Panc1 (cell line): Measurements from ENCODE around the gene PRDM10. TPM values are rescaled to one million over a fixed set of nuclear protein-coding genes. Genes with fewer than 3 reads are reported as not detected.

Experiments used
- ATAC-seq: fragments of 200-7000 bp; cut with Tn5 transposase; 2 replicates; pipeline ENCODE4 v1.9.1; 2020; ENCODE audit warnings: mild to moderate bottlenecking, moderate library complexity
- BruUV-seq: library from RNA; stranded (reverse); fragments of 400-500 nt; replicated peaks from 2 replicates; lab custom pipeline; 2021; lab: Mats Ljungman, UMichigan
- CTCF ChIA-PET: fragments of 300-600 bp; sonication (Branson Sonifier 250); formaldehyde crosslinking; loops from one replicate; lab custom pipeline; 2022; ENCODE audit warnings: antibody characterized with exemption; lab: Charles Lee
- POLR2A ChIA-PET: fragments of 300-600 bp; sonication (Branson Sonifier 250); formaldehyde crosslinking; loops from one replicate; lab custom pipeline; 2022; ENCODE audit warnings: antibody characterized with exemption; lab: Charles Lee
- DNase-seq: peaks from one replicate; pipeline ENCODE4 v3.0.0-alpha.2; 2010; ENCODE audit warnings: low read depth, low spot score
- H3K27ac ChIP-seq: 2 replicates; pipeline ENCODE4 v1.5.1; 2011; ENCODE audit warnings: mild to moderate bottlenecking, low read length, inconsistent platforms
- H3K27me3 ChIP-seq: fragments of 200-500 bp; sonication (Bioruptor generic); 2 replicates; pipeline ENCODE4 v1.6.0; 2014; ENCODE audit warnings: low read length, inconsistent platforms; ENCODE audit not compliant: control insufficient read depth, insufficient read depth
- H3K36me3 ChIP-seq: fragments of 200-500 bp; sonication (Bioruptor generic); 2 replicates; pipeline ENCODE4 v1.5.1; 2014; ENCODE audit warnings: inconsistent platforms, mild to moderate bottlenecking, low read length, moderate library complexity; ENCODE audit not compliant: control insufficient read depth, insufficient read depth
- H3K4me1 ChIP-seq: 2 replicates; pipeline ENCODE4 v1.5.1; 2011; ENCODE audit warnings: inconsistent platforms, mild to moderate bottlenecking, low read length, moderate library complexity; ENCODE audit not compliant: control insufficient read depth, insufficient read depth
- H3K4me3 ChIP-seq, 2 experiments: 2 replicates each; pipeline ENCODE4 v1.5.1; 2011 to 2012; ENCODE audit warnings: low read depth in 2 of 2, low read length in 2 of 2, mild to moderate bottlenecking in 2 of 2, inconsistent platforms in 1 of 2, moderate library complexity in 1 of 2
- H3K9me3 ChIP-seq: fragments of 200-500 bp; sonication (Bioruptor generic); 2 replicates; pipeline ENCODE4 v1.5.1; 2014; ENCODE audit warnings: low read depth, mild to moderate bottlenecking, inconsistent platforms, low read length, moderate library complexity; ENCODE audit not compliant: control insufficient read depth, insufficient read depth
- CTCF ChIP-seq: fragments of 450-650 bp; IDR thresholded peaks from 2 replicates; pipeline ENCODE4 v1.5.1; 2017; ENCODE audit warnings: mild to moderate bottlenecking
- POLR2AphosphoS5 ChIP-seq: IDR thresholded peaks from 2 replicates; pipeline ENCODE4 v1.6.1; 2012; ENCODE audit warnings: mild to moderate bottlenecking, low read depth, low read length, moderate library complexity
- REST ChIP-seq, 2 experiments: IDR thresholded peaks; 2 replicates each; pipeline ENCODE4 v1.6.1; 2011 to 2012; ENCODE audit warnings: low read depth in 2 of 2, control low read depth in 1 of 2, low read length in 1 of 2, mild to moderate bottlenecking in 1 of 2, moderate library complexity in 1 of 2; ENCODE audit not compliant: insufficient read depth in 1 of 2
- SIN3A ChIP-seq: IDR thresholded peaks from 2 replicates; pipeline ENCODE4 v1.6.1; 2012; ENCODE audit warnings: low read depth, mild to moderate bottlenecking, low read length, moderate library complexity, borderline replicate concordance; ENCODE audit not compliant: insufficient read depth
- TCF7L2 ChIP-seq: IDR thresholded peaks from 2 replicates; pipeline ENCODE4 v1.6.1; 2011; ENCODE audit warnings: mild to moderate bottlenecking, low read depth, low read length, inconsistent platforms
- in situ Hi-C: cut with HindIII; loops from 2 replicates; pipeline ENCODE4 v1.10.0; 2016; ENCODE audit warnings: low sequenced_read_pairs, low pct_unique_long_range_greater_than_20kb
- intact Hi-C: fragments of 100-400 bp; cut with micrococcal nuclease; formaldehyde crosslinking; loops from one replicate; pipeline ENCODE4 v1.10.0; 2022; ENCODE audit not compliant: unreplicated experiment
- total RNA-seq: library from RNA; stranded (reverse); gene quantifications from one replicate; pipeline ENCODE4 v1.2.1, GENCODE V29; 2021; ENCODE audit not compliant: unreplicated experiment

The PRDM10 gene
- total RNA-seq, 1 experiment from 2014 or later, result 12.5 TPM

GRCh38 chr11:129997513-129997912 lies 5.1 kb downstream of the PRDM10 start:
- ATAC-seq (no peak), DNase-seq (no peak)
- Histone ChIP-seq H3K36me3 (no peaks in the 10 kb centered on the region), H3K4me1 (peaks cover 31% of the 10 kb centered on the region), H3K9me3 (no peaks in the 10 kb centered on the region), H3K27ac (no peak overlapping the region), H3K4me3 (no peak overlapping the region), H3K27me3 (no peaks in the 10 kb centered on the region)
- ChIA-PET POLR2A (no interaction called here), CTCF (no interaction called here)
- intact Hi-C loops, result no loop called here
- no TSS peak for BruUV-seq
- in situ Hi-C loops, result no loop called here
- TF ChIP-seq POLR2AphosphoS5, result no peak
- TF ChIP-seq SIN3A, result no peak
- TF ChIP-seq TCF7L2, result no peak

- intact Hi-C loops, result no loop called here
- no peak overlapping the region for H3K4me3 ChIP-seq
- DNase-seq (no peak), ATAC-seq (no peak)
- H3K27me3 ChIP-seq, result no peaks in the 10 kb centered on the region
- POLR2A ChIA-PET, result no interaction called here
- CTCF ChIA-PET, result no interaction called here
- H3K27ac ChIP-seq, result peak overlapping the region; percentile 13; the same call in 1 of the 2 replicates
- no peaks in the 10 kb centered on the region for H3K36me3 ChIP-seq
- peaks cover 36% of the 10 kb centered on the region for H3K4me1 ChIP-seq
- no TSS peak for BruUV-seq
- no peaks in the 10 kb centered on the region for H3K9me3 ChIP-seq
- TF ChIP-seq REST (IDR thresholded peaks at IDR 0.05; ENCODE audit: insufficient read depth in 1 of 2, low read depth in 2 of 2, low read length in 1 of 2) (no peak), TCF7L2 (no peak), POLR2AphosphoS5 (no peak), SIN3A (no peak), CTCF (no peak)
- in situ Hi-C loops, result no loop called here
Observed at GRCh38 chr11:129996113-129996870, 6.3 kb downstream of the PRDM10 start.

GRCh38 chr11:129995163-129995562 lies 7.5 kb downstream of the PRDM10 start:
- TF ChIP-seq SIN3A (no peak), REST (IDR thresholded peaks at IDR 0.05; ENCODE audit: insufficient read depth in 1 of 2, low read depth in 2 of 2, low read length in 1 of 2) (no peak), TCF7L2 (no peak), CTCF (no peak), POLR2AphosphoS5 (no peak)
- CTCF ChIA-PET, result no interaction called here
- intact Hi-C loops, result no loop called here
- H3K36me3 ChIP-seq, result no peaks in the 10 kb centered on the region
- no peaks in the 10 kb centered on the region for H3K27me3 ChIP-seq
- no peak overlapping the region for H3K4me3 ChIP-seq
- H3K4me1 ChIP-seq, result peaks cover 24% of the 10 kb centered on the region; the same call in 1 of the 2 replicates
- H3K27ac ChIP-seq, result no peak overlapping the region
- POLR2A ChIA-PET, result no interaction called here
- no TSS peak for BruUV-seq
- ATAC-seq, result no peak
- DNase-seq, result no peak
- no peaks in the 10 kb centered on the region for H3K9me3 ChIP-seq
- in situ Hi-C loops, result no loop called here
